ENCODE results near the gene ACP1. TPM values are rescaled to one million over a fixed set of nuclear protein-coding genes. Genes with fewer than 3 reads are reported as not detected.
A peak's percentile ranks its signal among the peaks of the same experiment; 100 is the strongest.

The ACP1 gene
- total RNA-seq, 4 donors from 2014 or later = 62.3 to 69.0 (median 65.3) TPM

GRCh38 chr2:289362-290089 lies 24.8 kb downstream of the ACP1 start:
- TF ChIP-seq CTCF (IDR thresholded peaks at IDR 0.05) = no peak
- peak; percentile 42 for ATAC-seq (ENCODE audit: low FRiP score)
- DNase-seq (ENCODE audit: low spot score) = no peak

- peak; percentile 68 for ATAC-seq (ENCODE audit: low FRiP score)
- TF ChIP-seq CTCF (IDR thresholded peaks at IDR 0.05) = peak in 1 of 3 donors; percentile 50
- no peak for DNase-seq (ENCODE audit: low spot score)
These were observed 25.5 kb downstream of the ACP1 start for GRCh38 chr2:290090-290722.

GRCh38 chr2:295090-295489 lies 30.3 kb downstream of the ACP1 start:
- ATAC-seq (ENCODE audit: low FRiP score) (no peak), DNase-seq (ENCODE audit: low spot score) (no peak)
- TF ChIP-seq CTCF (IDR thresholded peaks at IDR 0.05) = no peak

GRCh38 chr2:296354-296753 lies 31.6 kb downstream of the ACP1 start:
- no peak for DNase-seq (ENCODE audit: low spot score)
- no peak for TF ChIP-seq CTCF (IDR thresholded peaks at IDR 0.05)
- no peak for ATAC-seq (ENCODE audit: low FRiP score)

- TF ChIP-seq CTCF (IDR thresholded peaks at IDR 0.05) = no peak
- no peak for DNase-seq (ENCODE audit: low spot score)
- ATAC-seq (ENCODE audit: low FRiP score) = no peak
These were observed 40.6 kb downstream of the ACP1 start for GRCh38 chr2:305366-305765.

GRCh38 chr2:309148-309953 lies 44.6 kb downstream of the ACP1 start:
- no peak for TF ChIP-seq CTCF (IDR thresholded peaks at IDR 0.05)
- DNase-seq (ENCODE audit: low spot score) (no peak), ATAC-seq (ENCODE audit: low FRiP score) (no peak)
